Psoas muscle (tissue), 8 donors: ENCODE results near the gene LRRC18. TPM values are rescaled to one million over a fixed set of nuclear protein-coding genes. Genes with fewer than 3 reads are reported as not detected.

Source experiments
- ATAC-seq, 4 donors: fragments of 200-7000 bp; cut with Tn5 transposase; one replicate each; pipeline ENCODE4 v1.9.1; 2020; ENCODE audit warnings: moderate library complexity in 3 of 4, mild to moderate bottlenecking in 2 of 4
- DNase-seq, 2 donors: peaks; one replicate each; pipeline ENCODE4 v3.0.0-alpha.2; 2020
- H3K27ac ChIP-seq: fragments of 200-600 bp; one replicate; pipeline ENCODE4 v1.8.0; 2022
- H3K27me3 ChIP-seq, 3 donors: fragments of 200-600 bp in 1 of 3; one replicate each; pipeline versions ENCODE4 v1.6.1 to v1.8.0; 2013 to 2022; ENCODE audit warnings: low read length in 2 of 3, mild to moderate bottlenecking in 2 of 3, moderate library complexity in 1 of 3; ENCODE audit not compliant: insufficient read depth in 3 of 3
- H3K36me3 ChIP-seq, 2 donors: fragments of 200-600 bp in 1 of 2; one replicate each; pipeline versions ENCODE4 v1.6.1 to v1.8.0; 2013 to 2022; ENCODE audit warnings: low read depth in 1 of 2, mild to moderate bottlenecking in 1 of 2, moderate library complexity in 1 of 2; ENCODE audit not compliant: insufficient read depth in 1 of 2
- H3K4me1 ChIP-seq: fragments of 200-600 bp; one replicate; pipeline ENCODE4 v1.8.0; 2022
- H3K4me3 ChIP-seq: fragments of 200-600 bp; one replicate; pipeline ENCODE4 v1.8.0; 2022; ENCODE audit warnings: mild to moderate bottlenecking
- H3K9me3 ChIP-seq: fragments of 200-600 bp; one replicate; pipeline ENCODE4 v1.8.0; 2022
- WGBS, 3 donors: extraction: QIAGEN DNeasy Blood & Tissue Kit; methylation state at CpG; one replicate each; pipeline versions ENCODE4 v1.1.6 to v1.1.7; 2013; 5-methylcytosine and 5-hydroxymethylcytosine counted together
- intact Hi-C, 2 donors: fragments of 100-400 bp; cut with DNase I; formaldehyde crosslinking; loops; one replicate each; pipeline versions ENCODE4 v1.11.0 to v1.14.2; 2022
- polyA plus RNA-seq, 3 donors: library from polyadenylated mRNA; stranded (reverse); fragments of 200-250 nt; gene quantifications; one replicate each; pipeline ENCODE4 v1.2.3, GENCODE V29; 2013
- total RNA-seq, 4 donors: library from RNA; stranded (reverse); fragmentation: NEBNext Ultra II Directional in 2 of 4; extraction: Animal tissue kit (Norgen Biotek cat#: 25700) in 2 of 4; gene quantifications; one replicate each; pipeline versions ENCODE4 v1.2.1 to v1.2.4, GENCODE V29; 2021 to 2023
- TF ChIP-seq, protein P1 (sequence below): fragments of 200-600 bp; IDR thresholded peaks from one replicate; pipeline ENCODE4 v1.8.0; 2022; ENCODE audit warnings: antibody characterized with exemption
- donor health status: healthy with polysubstance abuse.
- donor health status: DM: no; HTN: no; CAD: no; lungs with moderate emphysema.
- donor health status: Bipolar disorder and iron deficiency.
- donor health status: healthy.
- donor health status: DM: yes; HTN: yes; CAD: no.
- donor health status: DM: no; HTN: no; CAD: no.
- donor health status: DM: no; HTN: no; CAD: no.
- donor health status: DM: yes; HTN: yes; CAD: no.

Gene LRRC18
- total and polyA plus RNA-seq, 7 donors: not detected

DNA sequence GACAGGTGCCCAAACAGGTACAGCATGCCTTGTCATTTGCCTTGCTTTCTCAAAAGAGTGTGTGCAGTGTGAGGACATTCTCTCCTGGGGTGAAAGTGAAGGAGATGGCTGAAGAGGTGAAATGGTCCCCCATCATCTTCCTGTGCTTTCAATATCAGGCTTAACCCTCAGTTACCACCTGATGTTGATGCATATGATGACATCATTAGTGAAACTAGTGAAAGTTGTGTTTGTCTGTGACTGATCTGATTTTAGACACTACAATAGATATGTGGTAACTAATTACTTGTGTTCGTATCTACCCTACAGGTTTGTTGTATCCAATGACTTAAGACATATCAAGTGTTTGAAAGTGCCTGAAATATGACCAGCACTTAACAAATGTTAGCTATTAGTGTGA lies 24.4 kb upstream of the LRRC18 start:
- Histone ChIP-seq H3K4me1 (no peaks in the 10 kb centered on the region), H3K4me3 (no peak overlapping the region), H3K36me3 (no peaks in the 10 kb centered on the region), H3K27me3 (no peaks in the 10 kb centered on the region), H3K9me3 (no peaks in the 10 kb centered on the region), H3K27ac (no peak overlapping the region)
- DNase-seq: no peak
- 85 to 93% (median 92%) methylated on average over 1 of the region's 1 CpG for WGBS, 3 donors
- TF ChIP-seq, protein P1, sequence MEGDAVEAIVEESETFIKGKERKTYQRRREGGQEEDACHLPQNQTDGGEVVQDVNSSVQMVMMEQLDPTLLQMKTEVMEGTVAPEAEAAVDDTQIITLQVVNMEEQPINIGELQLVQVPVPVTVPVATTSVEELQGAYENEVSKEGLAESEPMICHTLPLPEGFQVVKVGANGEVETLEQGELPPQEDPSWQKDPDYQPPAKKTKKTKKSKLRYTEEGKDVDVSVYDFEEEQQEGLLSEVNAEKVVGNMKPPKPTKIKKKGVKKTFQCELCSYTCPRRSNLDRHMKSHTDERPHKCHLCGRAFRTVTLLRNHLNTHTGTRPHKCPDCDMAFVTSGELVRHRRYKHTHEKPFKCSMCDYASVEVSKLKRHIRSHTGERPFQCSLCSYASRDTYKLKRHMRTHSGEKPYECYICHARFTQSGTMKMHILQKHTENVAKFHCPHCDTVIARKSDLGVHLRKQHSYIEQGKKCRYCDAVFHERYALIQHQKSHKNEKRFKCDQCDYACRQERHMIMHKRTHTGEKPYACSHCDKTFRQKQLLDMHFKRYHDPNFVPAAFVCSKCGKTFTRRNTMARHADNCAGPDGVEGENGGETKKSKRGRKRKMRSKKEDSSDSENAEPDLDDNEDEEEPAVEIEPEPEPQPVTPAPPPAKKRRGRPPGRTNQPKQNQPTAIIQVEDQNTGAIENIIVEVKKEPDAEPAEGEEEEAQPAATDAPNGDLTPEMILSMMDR: no peak
- intact Hi-C loops: no loop called here
- no peak for ATAC-seq

GRCh38 chr10:48958598-48959190 lies 19.1 kb upstream of the LRRC18 start:
- Histone ChIP-seq H3K9me3 (no peaks in the 10 kb centered on the region), H3K4me1 (no peaks in the 10 kb centered on the region), H3K27me3 (no peaks in the 10 kb centered on the region), H3K36me3 (no peaks in the 10 kb centered on the region), H3K4me3 (no peak overlapping the region), H3K27ac (no peak overlapping the region)
- TF ChIP-seq, protein P1: no peak
- intact Hi-C loops: no loop called here
- ATAC-seq: no peak
- DNase-seq: no peak
- WGBS, 3 donors: 70 to 80% (median 72%) methylated on average over 1 of the region's 1 CpG

DNA sequence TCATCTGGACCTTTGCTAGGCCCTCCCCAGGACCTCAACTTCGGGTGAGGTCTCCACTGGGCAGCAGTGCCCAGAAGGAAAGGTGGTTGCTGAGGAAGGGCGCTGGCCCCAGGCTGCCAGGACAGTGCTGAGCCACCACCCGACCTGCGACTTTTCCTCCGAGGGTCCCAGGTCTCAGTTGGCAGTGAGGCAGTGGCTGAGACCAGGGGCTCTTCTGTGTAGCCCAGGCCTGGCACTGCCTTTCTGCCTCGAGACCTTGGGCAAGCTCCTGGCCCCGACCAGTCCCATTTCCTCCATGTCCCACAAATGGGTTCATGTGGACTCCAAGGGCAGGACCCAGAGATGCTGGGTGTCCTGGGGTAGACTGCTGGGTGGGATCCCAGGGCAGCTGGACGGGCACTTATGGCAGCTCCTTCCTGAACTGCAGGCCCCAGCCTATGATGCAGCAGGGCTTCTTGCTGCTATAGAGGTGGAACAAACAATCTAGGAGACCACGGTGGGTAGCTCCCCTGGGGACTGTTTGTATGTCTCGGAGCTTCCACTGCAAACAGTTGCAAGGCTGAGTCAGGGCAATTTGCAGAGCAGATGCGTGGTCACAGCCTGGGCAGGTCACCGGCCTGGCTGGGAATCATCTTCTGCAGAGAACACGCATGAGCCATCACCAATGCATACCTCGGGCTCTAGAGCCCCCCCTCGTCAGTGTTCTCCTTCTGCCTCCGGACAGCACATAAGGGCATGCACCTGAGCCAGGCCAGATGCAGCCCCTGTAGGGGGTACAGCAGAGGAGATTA lies 17.9 kb upstream of the LRRC18 start:
- DNase-seq (no peak), ATAC-seq (no peak)
- no peak overlapping the region for H3K27ac ChIP-seq
- no peaks in the 10 kb centered on the region for H3K9me3 ChIP-seq
- TF ChIP-seq, protein P1: no peak
- H3K36me3 ChIP-seq: no peaks in the 10 kb centered on the region
- 89 to 93% (median 90%) methylated on average over 16 of the region's 16 CpGs for WGBS, 3 donors
- intact Hi-C loops: no loop called here
- H3K27me3 ChIP-seq: no peaks in the 10 kb centered on the region
- H3K4me3 ChIP-seq: no peak overlapping the region
- H3K4me1 ChIP-seq: no peaks in the 10 kb centered on the region

DNA sequence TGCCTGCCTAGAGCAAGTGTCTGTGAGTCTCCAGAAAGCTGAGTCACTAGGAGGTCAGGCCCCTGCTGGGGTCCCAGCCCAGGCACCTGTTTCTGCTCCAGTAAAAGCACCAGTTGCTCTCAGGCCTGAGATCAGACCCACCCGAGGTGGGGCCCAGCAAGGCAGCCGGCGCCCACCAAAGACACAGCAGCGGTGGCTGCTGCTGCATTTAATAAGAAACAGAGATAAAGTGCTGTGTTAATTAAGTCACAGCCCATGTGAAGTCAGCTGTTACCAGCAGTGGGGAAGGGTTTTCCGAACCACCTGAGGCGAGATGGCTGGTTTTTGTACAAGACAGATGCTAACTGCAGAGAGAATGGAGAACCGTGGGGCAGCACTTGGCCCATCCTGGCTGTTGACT lies 12.1 kb upstream of the LRRC18 start:
- ATAC-seq: no peak
- 72 to 78% (median 78%) methylated on average over 7 of the region's 7 CpGs for WGBS, 3 donors
- TF ChIP-seq, protein P1: no peak

More for the DNA sequence above, 12.1 kb upstream of the LRRC18 start:
- H3K27ac ChIP-seq: no peak overlapping the region
- no peak for DNase-seq
- H3K9me3 ChIP-seq: no peaks in the 10 kb centered on the region
- H3K36me3 ChIP-seq: no peaks in the 10 kb centered on the region
- H3K4me1 ChIP-seq: no peaks in the 10 kb centered on the region
- intact Hi-C loops: no loop called here
- no peak overlapping the region for H3K4me3 ChIP-seq
- H3K27me3 ChIP-seq: no peaks in the 10 kb centered on the region
